GM10266 (cell line): ENCODE data around the gene RAB5B.

Experiments
- DNase-seq: peaks from one replicate; pipeline ENCODE4 v3.0.0; 2012; ENCODE audit errors: extremely low spot score
- TF ChIP-seq, protein P1 (sequence below): IDR thresholded peaks from 2 replicates; pipeline ENCODE4 v1.5.1; 2012; ENCODE audit warnings: mild to moderate bottlenecking, low read depth; ENCODE audit not compliant: control insufficient read depth, insufficient read depth; ENCODE audit errors: missing control alignments

The RAB5B gene

DNA sequence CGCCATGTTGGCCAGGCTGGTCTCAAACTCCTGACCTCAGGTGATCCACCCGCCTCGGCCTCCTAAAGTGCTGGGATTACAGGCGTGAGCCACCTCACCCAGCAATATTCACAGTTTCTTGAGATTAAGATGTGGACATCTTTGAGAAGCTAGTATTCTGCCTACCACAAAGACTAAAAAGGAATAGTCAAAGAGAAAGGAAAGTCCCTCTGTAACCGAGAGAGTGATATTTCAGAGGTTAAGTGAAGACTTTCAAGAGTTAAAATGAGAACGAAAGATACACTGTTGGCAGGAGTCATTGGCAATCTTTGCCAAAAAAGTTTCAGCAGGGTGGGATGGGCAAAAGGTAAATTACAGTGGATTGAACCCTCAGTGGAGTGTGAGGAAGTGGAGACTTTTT is 27.3 kb upstream of the RAB5B start:
- DNase-seq, result peak; percentile 60
- TF ChIP-seq, protein P1, sequence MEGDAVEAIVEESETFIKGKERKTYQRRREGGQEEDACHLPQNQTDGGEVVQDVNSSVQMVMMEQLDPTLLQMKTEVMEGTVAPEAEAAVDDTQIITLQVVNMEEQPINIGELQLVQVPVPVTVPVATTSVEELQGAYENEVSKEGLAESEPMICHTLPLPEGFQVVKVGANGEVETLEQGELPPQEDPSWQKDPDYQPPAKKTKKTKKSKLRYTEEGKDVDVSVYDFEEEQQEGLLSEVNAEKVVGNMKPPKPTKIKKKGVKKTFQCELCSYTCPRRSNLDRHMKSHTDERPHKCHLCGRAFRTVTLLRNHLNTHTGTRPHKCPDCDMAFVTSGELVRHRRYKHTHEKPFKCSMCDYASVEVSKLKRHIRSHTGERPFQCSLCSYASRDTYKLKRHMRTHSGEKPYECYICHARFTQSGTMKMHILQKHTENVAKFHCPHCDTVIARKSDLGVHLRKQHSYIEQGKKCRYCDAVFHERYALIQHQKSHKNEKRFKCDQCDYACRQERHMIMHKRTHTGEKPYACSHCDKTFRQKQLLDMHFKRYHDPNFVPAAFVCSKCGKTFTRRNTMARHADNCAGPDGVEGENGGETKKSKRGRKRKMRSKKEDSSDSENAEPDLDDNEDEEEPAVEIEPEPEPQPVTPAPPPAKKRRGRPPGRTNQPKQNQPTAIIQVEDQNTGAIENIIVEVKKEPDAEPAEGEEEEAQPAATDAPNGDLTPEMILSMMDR, result no peak

- no peak for DNase-seq
- TF ChIP-seq, protein P1, result no peak
Observed at GRCh38 chr12:55955344-55955743, 18.5 kb upstream of the RAB5B start.

DNA sequence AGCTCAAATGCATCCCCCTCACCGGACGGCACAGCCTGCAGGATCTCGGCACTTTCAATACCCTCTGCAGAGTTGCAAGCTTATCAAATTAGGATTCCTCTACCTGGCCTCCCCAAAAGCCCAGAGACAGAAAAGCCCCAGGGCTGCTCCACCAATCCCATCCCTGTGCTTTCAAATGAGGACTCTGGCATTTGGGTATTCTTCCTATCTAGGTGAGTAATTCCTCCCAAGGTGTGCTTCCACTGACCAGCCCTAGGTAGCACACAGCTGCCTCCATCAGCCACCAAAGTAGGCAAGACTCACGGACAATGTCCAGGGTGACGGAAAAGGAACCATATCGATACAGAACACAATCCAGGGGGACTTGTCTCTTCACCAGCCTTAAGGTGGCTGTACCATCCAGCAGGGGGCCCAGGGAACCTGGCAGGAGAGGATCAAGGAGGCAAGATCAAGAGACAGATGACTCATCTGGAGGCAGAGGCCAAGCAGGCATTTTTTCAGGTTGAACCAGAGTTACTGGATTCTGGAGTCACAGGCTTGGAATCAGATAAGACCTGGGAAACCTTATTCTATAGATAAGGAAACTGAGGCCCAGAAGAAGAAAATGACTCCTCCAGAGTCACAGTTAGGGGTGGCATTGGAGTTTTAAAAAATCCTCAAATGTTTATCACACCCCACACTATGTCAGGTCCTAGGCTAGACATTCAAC is 17.9 kb upstream of the RAB5B start:
- TF ChIP-seq, protein P1, result no peak
- DNase-seq, result no peak

DNA sequence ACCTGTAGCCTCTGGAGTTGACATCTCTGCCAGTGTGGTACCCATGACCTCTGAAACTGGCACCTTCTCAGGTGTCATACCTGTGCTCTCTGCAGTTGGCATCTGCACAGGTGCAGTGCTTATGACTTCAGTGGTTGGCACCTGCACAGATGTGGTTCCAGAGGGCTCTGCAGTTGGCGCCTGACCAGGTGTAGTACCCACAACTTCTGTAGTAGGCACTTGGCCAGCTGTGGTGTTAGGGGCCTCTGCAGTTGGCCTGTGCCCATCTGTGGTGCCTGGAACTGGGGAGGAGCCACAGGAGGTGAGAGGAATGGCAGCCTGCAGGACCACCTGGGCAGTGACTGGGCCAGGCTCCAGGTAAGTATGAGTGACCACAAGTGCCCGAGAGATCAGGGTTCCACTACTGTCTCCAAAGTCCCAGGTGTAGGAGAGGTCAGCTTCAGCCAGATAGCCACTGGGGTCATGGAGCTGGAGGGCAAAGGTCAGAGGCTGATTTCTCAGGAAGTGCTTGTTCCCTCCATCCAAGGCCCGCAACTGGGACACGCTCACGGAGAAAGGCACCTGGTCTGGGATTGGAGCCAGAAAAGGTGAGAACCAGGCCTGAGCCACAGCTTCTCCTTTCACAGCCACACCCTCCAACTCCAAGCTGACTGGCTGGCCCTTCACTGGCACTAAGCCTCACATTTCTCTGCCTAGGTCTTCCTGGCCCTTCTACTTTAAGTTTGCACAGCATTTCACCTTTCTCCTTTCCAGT is 16.6 kb upstream of the RAB5B start:
- DNase-seq, result no peak
- TF ChIP-seq, protein P1, result no peak

GRCh38 chr12:55963760-55964159 is 10.1 kb upstream of the RAB5B start:
- TF ChIP-seq, protein P1, result no peak
- no peak for DNase-seq

GRCh38 chr12:55965240-55965639 is 8.6 kb upstream of the RAB5B start:
- TF ChIP-seq, protein P1, result no peak
- no peak for DNase-seq

DNA sequence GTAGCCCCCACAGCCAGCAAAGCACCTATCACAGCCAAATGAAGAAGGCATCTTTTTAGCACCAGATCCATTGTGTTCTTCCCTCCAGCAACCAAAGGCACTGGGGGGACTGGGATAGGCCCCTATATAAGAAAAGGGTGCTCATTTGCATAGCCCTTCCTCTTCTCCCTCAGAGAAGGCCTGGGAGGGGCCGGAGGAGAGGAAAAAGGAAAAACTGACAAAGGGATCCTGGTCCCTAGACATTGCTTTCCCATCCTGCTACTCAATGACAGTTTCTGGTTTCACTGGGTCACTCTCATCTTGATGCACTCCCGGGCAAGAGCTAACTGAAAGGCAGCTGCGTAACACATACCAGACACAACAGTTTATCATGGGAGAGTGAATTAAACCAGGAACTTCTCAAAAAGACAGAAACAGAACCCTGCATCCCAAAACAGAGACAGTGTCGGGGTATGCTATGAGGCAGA is 7.9 kb upstream of the RAB5B start, which contains the start of gene PMEL:
Gene PMEL (minus strand): TSS at position 102 of the 467 bp plus-strand sequence. CDS start 31 bp downstream, at position 71.
- no peak for DNase-seq
- TF ChIP-seq, protein P1, result no peak
